ENCODE results near the gene NDUFB4.

NDUFB4 gene

DNA sequence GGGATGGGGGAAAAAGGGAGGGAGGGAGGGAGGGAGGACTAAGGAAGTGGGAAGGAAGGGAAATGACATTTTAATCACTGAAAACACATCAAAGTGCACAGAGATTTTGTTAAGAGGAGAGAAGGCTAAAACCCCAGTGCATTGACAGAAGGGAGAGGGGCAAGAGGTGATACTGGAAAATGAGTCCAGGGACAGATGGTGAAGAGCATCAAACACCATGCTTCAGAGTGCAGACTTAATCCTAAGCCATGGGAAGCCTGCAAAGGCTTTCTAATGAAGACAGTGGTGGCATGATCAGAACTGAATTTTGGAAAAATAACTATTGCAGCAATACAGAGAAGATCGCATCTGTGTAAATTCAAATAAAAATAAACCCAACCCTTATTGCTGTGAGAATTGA is 44.1 kb downstream of the NDUFB4 start:
- TF ChIP-seq, protein P1, sequence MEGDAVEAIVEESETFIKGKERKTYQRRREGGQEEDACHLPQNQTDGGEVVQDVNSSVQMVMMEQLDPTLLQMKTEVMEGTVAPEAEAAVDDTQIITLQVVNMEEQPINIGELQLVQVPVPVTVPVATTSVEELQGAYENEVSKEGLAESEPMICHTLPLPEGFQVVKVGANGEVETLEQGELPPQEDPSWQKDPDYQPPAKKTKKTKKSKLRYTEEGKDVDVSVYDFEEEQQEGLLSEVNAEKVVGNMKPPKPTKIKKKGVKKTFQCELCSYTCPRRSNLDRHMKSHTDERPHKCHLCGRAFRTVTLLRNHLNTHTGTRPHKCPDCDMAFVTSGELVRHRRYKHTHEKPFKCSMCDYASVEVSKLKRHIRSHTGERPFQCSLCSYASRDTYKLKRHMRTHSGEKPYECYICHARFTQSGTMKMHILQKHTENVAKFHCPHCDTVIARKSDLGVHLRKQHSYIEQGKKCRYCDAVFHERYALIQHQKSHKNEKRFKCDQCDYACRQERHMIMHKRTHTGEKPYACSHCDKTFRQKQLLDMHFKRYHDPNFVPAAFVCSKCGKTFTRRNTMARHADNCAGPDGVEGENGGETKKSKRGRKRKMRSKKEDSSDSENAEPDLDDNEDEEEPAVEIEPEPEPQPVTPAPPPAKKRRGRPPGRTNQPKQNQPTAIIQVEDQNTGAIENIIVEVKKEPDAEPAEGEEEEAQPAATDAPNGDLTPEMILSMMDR (IDR thresholded peaks at IDR 0.05; ENCODE audit: insufficient read depth, missing control alignments) = no peak
- DNase-seq (ENCODE audit: insufficient read length, low spot score) = no peak
- peak; percentile 91 for FAIRE-seq

DNA sequence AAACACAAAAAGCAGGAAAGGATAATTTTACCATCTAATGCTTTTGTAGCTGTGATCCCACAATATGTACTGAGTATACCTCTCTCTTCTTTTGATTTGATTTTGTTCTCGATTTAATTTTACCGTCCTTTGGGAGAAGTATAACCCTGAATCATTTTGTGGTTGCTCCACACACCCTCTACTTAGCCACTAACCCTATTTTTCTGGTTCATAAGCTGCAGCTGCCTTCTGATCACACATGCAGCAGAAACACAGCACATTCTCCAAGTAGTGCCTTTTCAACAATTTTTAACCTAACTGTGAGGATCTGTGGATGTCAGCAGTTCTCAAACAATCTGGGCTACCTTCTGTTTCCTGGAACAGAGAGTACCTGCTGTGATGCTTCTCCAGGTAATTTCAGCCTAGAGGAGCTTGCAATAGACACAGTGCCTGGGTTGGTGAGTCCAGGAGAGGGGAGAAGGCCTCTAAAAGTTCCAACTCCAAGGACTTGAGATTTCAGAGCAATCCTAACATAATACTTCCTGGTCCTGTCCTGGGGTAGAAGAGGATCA is 45.6 kb downstream of the NDUFB4 start:
- DNase-seq (ENCODE audit: insufficient read length, low spot score) = no peak
- FAIRE-seq = no peak
- TF ChIP-seq, protein P1 (IDR thresholded peaks at IDR 0.05; ENCODE audit: insufficient read depth, missing control alignments) = no peak

- TF ChIP-seq, protein P1 (IDR thresholded peaks at IDR 0.05; ENCODE audit: insufficient read depth, missing control alignments) = no peak
- DNase-seq (ENCODE audit: insufficient read length, low spot score) = no peak
- FAIRE-seq = no peak
These were observed 46.3 kb downstream of the NDUFB4 start for GRCh38 chr3:120642368-120642948.

DNA sequence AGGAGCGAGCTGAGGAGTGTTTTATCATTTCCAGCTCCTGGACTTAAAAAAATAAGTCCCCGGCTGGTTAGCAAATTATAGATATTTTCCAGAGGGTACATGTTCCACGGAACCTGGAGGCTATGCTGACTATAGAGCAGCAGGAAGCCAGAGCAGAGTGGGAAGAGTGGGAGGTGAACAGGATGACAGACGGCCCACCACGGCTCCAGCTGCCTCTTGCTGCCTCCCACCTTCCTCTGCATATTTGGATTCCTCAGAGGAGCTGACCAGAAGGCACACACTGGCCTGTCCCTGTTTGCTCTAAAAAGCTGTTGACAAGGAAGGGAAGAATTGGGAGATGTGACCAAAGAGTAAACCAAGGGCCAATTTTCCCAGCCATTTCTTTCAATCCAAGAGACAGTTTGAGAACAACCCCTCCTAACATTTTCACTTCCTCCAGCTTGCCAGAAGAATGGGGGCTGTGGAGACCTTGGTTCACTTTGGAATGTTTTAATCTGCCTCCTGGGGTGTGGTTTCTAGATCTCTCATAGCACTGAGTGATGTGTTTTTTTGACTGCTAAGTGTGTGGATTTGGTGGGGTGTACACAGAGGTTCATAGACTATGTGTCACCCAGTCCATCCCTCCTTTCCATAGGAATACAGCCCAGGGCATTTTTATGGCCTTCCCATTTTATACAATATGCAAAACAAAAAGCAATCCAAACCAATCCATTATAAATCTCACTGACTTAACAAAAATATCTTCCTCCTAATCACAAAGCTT is 49.1 kb downstream of the NDUFB4 start:
- DNase-seq (ENCODE audit: insufficient read length, low spot score) = no peak
- TF ChIP-seq, protein P1 (IDR thresholded peaks at IDR 0.05; ENCODE audit: insufficient read depth, missing control alignments) = no peak
- FAIRE-seq = no peak

- FAIRE-seq = no peak
- TF ChIP-seq, protein P1 (IDR thresholded peaks at IDR 0.05; ENCODE audit: insufficient read depth, missing control alignments) = no peak
- no peak for DNase-seq (ENCODE audit: insufficient read length, low spot score)
These were observed 50.8 kb downstream of the NDUFB4 start for GRCh38 chr3:120646771-120647432.

- TF ChIP-seq, protein P1 (IDR thresholded peaks at IDR 0.05; ENCODE audit: insufficient read depth, missing control alignments) = no peak
- no peak for FAIRE-seq
- no peak for DNase-seq (ENCODE audit: insufficient read length, low spot score)
These were observed 52.2 kb downstream of the NDUFB4 start for GRCh38 chr3:120648290-120648689.
